GM18505 (cell line): ENCODE measurements around the gene SMC5.

Experiments
- ATAC-seq: cut with Tn5 transposase; IDR thresholded peaks from one replicate; pipeline ENCODE4 v1.9.1; 2021; ENCODE audit not compliant: unreplicated experiment
- POLR2A ChIP-seq: IDR thresholded peaks from 4 replicates; pipeline ENCODE4 v1.6.1; 2011; ENCODE audit warnings: borderline replicate concordance; ENCODE audit not compliant: insufficient read depth, insufficient read length; ENCODE audit errors: extremely low read depth

Gene SMC5

GRCh38 chr9:70257502-70257901 is 1.3 kb upstream of the SMC5 start:
- ATAC-seq, result no peak
- no peak for TF ChIP-seq POLR2A

DNA sequence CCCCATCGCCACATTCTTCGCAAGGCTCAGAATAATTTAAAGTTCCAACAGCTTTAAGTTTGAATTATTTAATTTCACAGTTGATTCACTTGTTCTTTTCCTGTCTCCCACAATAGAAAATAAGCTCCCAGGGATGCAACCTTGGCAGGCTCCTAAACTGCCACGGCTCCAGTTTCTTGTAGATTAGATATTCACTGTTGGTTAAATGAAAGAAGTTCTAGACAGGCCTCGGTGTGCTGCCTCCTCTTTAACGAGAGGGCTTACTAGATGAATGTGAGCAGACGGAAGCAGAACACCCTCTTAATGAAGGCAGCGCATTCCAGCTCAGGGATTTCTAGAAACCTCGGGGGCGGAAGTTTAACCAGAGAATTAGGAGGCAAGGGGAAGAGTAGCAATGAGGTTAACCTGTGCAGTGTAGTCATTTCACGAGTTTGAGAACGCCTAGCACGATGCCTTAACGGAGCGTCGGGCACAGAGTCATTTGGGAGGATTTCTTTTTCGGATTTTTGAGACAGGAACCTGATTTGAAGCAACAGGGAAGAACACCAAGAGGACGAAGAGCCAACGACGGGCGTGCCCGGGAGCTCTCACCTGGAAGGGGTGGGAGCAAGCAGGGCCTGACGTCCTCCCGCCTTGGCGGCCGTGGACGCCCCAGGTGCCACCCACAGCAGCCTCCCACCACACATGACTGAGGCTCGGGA is 637 bp upstream of the SMC5 start:
- ATAC-seq, result peak; percentile 44
- no peak for TF ChIP-seq POLR2A

GRCh38 chr9:70259512-70259802 is 679 bp downstream of the SMC5 start:
- TF ChIP-seq POLR2A, result no peak
- ATAC-seq, result no peak

DNA sequence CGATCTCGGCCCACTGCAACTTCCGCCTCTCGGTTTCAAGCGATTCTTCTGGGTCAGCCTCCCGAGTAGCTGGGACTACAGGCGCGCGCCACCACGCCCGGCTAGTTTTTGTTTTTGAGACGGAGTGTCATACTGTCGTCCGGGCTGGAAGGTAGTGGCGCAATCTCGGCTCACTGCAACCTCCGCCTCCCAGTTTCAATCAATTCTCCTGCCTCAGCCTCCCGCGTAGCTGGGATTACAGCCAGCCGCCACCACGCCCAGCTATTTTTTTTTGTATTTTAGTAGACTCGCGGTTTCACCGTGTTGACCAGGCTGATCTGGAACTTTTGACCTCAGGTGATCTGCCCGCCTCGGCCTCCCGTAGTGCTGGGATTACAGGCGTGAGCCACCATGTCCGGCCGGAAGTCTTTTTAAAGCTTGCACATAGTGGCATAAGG is 1.2 kb downstream of the SMC5 start:
- ATAC-seq, result no peak
- TF ChIP-seq POLR2A, result no peak

GRCh38 chr9:70260606-70261005 is 1.8 kb downstream of the SMC5 start:
- TF ChIP-seq POLR2A, result no peak
- peak; percentile 27 for ATAC-seq

DNA sequence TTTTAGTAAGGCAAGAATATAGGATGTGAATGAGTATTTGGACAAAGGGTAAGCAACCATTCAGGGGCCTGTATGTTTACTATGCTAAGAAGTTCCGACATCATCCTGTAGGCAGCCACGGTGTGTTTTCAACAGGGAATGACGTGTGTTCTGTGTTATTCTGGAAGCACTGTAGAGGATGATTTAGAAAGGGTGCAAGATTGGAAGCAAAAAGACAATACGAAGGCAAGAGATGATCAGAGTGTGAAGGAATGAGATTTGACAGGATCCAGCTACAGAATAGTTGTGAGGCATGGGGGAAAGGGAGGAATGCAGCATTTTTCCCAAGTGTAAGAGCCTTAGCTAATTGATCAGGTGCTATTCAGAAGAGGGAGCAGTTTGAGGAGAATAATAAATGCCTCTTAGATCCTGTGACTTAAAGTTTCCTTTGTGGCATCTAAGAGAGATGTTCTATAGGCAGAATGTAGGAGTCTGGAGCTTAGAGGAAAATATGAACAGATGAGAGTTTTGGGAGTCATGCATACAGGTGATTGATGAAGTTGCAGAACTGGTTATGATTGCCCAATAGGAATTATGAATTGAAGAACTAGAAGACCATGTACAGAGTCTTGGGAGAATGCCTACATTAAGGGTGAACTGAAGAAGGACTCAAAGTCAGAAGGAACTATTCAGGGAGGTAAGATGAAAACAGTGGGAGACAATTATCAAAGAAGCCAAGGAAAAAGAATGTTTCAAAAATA is 2.5 kb downstream of the SMC5 start:
- no peak for TF ChIP-seq POLR2A
- ATAC-seq, result no peak

- no peak for TF ChIP-seq POLR2A
- no peak for ATAC-seq
Observed at GRCh38 chr9:70262366-70262765, 3.6 kb downstream of the SMC5 start.

DNA sequence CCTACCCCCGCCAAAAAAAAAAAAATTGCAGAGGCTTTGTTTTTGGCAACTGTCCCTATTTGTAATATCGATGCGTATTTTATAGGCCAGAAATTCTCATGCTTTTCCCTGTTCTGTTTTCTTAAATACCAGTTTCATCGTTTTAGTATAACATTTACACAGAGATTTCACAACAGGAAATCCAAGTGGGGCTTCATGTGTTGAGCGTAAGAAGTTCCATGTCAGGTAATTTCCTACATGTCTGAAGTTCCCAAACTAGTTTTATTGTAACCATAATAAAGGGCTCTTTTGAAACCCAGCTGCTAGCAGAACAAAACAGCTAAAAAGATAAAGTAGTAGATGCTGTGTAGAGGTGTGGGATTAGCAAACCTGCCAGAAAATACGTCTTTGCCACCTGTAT is 4.2 kb downstream of the SMC5 start:
- no peak for TF ChIP-seq POLR2A
- ATAC-seq, result no peak

GRCh38 chr9:70263421-70263820 is 4.6 kb downstream of the SMC5 start:
- ATAC-seq, result no peak

DNA sequence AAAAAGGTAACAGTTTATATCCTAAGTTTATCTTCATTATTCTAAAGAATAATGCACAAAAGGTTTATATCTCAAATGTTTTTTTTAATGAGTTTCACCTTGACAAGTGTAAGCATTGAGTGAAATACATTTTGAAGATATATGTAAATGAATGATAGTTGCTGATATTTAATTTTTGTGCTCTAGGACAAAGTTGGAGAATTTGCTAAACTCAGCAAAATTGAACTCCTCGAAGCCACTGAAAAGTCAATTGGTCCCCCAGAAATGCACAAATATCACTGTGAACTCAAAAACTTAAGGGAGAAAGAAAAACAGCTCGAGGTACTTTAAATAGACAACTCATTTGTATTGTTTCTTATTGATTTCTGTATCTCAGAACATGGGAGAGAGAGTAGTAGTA is 19.5 kb downstream of the SMC5 start:
- ATAC-seq, result no peak
- no peak for TF ChIP-seq POLR2A

More at GRCh38 chr9:70263421-70263820, 4.6 kb downstream of the SMC5 start:
- no peak for TF ChIP-seq POLR2A

DNA sequence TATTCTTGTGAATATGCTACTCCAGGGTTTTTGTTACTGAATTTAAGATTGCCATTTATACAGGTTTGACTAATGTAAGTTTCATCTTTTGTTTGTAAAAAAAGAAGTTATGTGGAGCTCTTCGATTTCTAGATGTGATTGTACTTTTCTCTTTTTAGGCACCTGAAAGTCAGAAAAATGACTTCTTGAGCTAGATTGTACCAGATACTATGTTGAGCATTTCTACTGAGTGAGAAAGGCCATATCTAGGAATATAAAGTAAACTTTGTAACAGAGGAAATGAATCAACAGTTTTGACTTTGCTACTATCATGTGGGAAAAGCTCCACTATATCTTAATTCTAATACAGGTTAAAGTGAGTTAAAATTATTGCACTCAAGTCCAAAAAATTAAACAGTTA is 25.1 kb downstream of the SMC5 start:
- ATAC-seq, result no peak
- TF ChIP-seq POLR2A, result no peak

- no peak for TF ChIP-seq POLR2A
- no peak for ATAC-seq
Observed at GRCh38 chr9:70285246-70285645, 26.5 kb downstream of the SMC5 start.

- TF ChIP-seq POLR2A, result no peak
- ATAC-seq, result no peak
Observed at GRCh38 chr9:70285981-70286598, 27.3 kb downstream of the SMC5 start.

DNA sequence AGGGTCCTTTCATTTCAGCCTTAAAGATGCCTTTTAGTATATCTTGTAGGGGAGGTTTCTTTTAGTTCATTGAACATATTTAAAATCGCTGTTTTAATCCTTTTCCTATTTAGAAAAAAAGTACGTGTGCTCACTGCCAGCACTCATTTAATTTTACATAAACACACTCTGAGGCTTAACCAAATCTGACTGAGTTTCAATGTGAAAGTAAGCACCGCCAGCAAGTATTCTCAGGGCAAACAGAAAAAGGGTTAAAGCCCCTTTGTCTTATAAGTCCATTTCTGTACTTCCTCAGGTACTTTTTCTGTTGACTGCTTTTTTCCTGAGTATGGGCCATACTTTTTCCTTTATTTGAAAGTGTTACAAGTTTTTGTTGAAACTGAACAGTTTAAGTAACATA is 31.8 kb downstream of the SMC5 start:
- TF ChIP-seq POLR2A, result no peak
- no peak for ATAC-seq
